MM.1S (cell line): ENCODE data around the gene NAA10.

Source experiments
- DNase-seq: peaks from one replicate; pipeline ENCODE4 v3.0.0-alpha.2; 2015
- H2AFZ ChIP-seq: fragments of 300-600 bp; sonication (generic); 2 replicates; pipeline ENCODE4 v1.6.0; 2016; ENCODE audit warnings: antibody characterized with exemption, low read length
- H3F3A ChIP-seq: fragments of 300-600 bp; sonication (generic); 2 replicates; pipeline ENCODE4 v1.6.1; 2016; ENCODE audit warnings: mild to moderate bottlenecking, antibody characterized with exemption, low read length, moderate library complexity, mixed read lengths; ENCODE audit not compliant: insufficient read depth
- H3K27ac ChIP-seq: fragments of 300-600 bp; sonication (generic); 2 replicates; pipeline ENCODE4 v1.5.1; 2016; ENCODE audit warnings: mild to moderate bottlenecking, low read length
- H3K27me3 ChIP-seq: fragments of 300-600 bp; sonication (generic); replicated peaks from 2 replicates; pipeline ENCODE4 v1.6.0; 2016; ENCODE audit warnings: low read length; ENCODE audit not compliant: insufficient read depth
- H3K36me3 ChIP-seq: fragments of 300-600 bp; sonication (generic); replicated peaks from 2 replicates; pipeline ENCODE4 v1.6.1; 2016; ENCODE audit warnings: mild to moderate bottlenecking, low read length, mixed read lengths; ENCODE audit not compliant: insufficient read depth
- H3K4me1 ChIP-seq: fragments of 300-600 bp; sonication (generic); 2 replicates; pipeline ENCODE4 v1.6.1; 2016; ENCODE audit warnings: low read length, mixed read lengths
- H3K4me2 ChIP-seq: fragments of 300-600 bp; sonication (generic); 2 replicates; pipeline ENCODE4 v1.6.0; 2016; ENCODE audit warnings: low read depth, low read length
- H3K4me3 ChIP-seq: fragments of 300-600 bp; sonication (generic); 2 replicates; pipeline ENCODE4 v1.5.1; 2016; ENCODE audit warnings: low read length, mixed read lengths
- H3K79me2 ChIP-seq: fragments of 300-600 bp; sonication (generic); 2 replicates; pipeline ENCODE4 v1.6.1; 2016; ENCODE audit warnings: mixed run types, low read length, mixed read lengths
- H3K9ac ChIP-seq: fragments of 300-600 bp; sonication (generic); 2 replicates; pipeline ENCODE4 v1.6.1; 2016; ENCODE audit warnings: low read length, mixed read lengths
- H3K9me2 ChIP-seq: fragments of 300-600 bp; sonication (generic); replicated peaks from 2 replicates; pipeline ENCODE4 v1.6.1; 2016; ENCODE audit warnings: mild to moderate bottlenecking, low read length, mixed read lengths; ENCODE audit not compliant: insufficient read depth
- H3K9me3 ChIP-seq: fragments of 300-600 bp; sonication (generic); replicated peaks from 2 replicates; pipeline ENCODE4 v1.6.1; 2016; ENCODE audit warnings: mild to moderate bottlenecking, low read length, mixed read lengths; ENCODE audit not compliant: insufficient read depth
- H4K20me1 ChIP-seq: fragments of 300-600 bp; sonication (generic); 2 replicates; pipeline ENCODE4 v1.6.1; 2016; ENCODE audit warnings: mild to moderate bottlenecking, low read length, moderate library complexity, mixed read lengths; ENCODE audit not compliant: insufficient read depth
- EZH2 ChIP-seq: fragments of 300-600 bp; sonication (generic); optimal IDR thresholded peaks from 2 replicates; pipeline ENCODE3; 2017; ENCODE audit warnings: low read depth, mild to moderate bottlenecking, antibody characterized with exemption, low read length, mixed read lengths
- EZH2phosphoT487 ChIP-seq: fragments of 300-600 bp; sonication (generic); IDR thresholded peaks from 2 replicates; pipeline ENCODE4 v1.6.1; 2018; ENCODE audit warnings: antibody characterized with exemption, low read length
- TF ChIP-seq, protein P1 (sequence below): fragments of 300-600 bp; sonication (generic); IDR thresholded peaks from 2 replicates; pipeline ENCODE4 v1.5.1; 2016; ENCODE audit warnings: antibody characterized with exemption, low read length, mixed read lengths

NAA10 gene

GRCh38 chrX:153879741-153880439, 54.9 kb downstream of the NAA10 start:
- Histone ChIP-seq H3K4me1 (no peaks in the 10 kb centered on the region), H3K9ac (no peak overlapping the region), H3K9me2 (no peaks in the 10 kb centered on the region), H3K79me2 (no peaks in the 10 kb centered on the region), H3K27me3 (peaks cover 39% of the 10 kb centered on the region), H3K4me2 (no peak overlapping the region), H2AFZ (no peak overlapping the region), H3K27ac (no peak overlapping the region), H3K36me3 (no peaks in the 10 kb centered on the region), H3F3A (no peaks in the 10 kb centered on the region), H4K20me1 (no peaks in the 10 kb centered on the region), H3K9me3 (no peaks in the 10 kb centered on the region), H3K4me3 (no peak overlapping the region)
- TF ChIP-seq EZH2phosphoT487 (no peak), EZH2 (no peak)
- TF ChIP-seq, protein P1, sequence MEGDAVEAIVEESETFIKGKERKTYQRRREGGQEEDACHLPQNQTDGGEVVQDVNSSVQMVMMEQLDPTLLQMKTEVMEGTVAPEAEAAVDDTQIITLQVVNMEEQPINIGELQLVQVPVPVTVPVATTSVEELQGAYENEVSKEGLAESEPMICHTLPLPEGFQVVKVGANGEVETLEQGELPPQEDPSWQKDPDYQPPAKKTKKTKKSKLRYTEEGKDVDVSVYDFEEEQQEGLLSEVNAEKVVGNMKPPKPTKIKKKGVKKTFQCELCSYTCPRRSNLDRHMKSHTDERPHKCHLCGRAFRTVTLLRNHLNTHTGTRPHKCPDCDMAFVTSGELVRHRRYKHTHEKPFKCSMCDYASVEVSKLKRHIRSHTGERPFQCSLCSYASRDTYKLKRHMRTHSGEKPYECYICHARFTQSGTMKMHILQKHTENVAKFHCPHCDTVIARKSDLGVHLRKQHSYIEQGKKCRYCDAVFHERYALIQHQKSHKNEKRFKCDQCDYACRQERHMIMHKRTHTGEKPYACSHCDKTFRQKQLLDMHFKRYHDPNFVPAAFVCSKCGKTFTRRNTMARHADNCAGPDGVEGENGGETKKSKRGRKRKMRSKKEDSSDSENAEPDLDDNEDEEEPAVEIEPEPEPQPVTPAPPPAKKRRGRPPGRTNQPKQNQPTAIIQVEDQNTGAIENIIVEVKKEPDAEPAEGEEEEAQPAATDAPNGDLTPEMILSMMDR: no peak
- no peak for DNase-seq
